ENCODE measurements around the gene GHDC. TPM values are rescaled to one million over a fixed set of nuclear protein-coding genes. Genes with fewer than 3 reads are reported as not detected.
"Not testable (repeated sequence)": the region's sequence is repeated elsewhere in the genome, so short reads cannot be mapped to it uniquely, and the experiment has no call there.

The GHDC gene
- 10 to 100 TPM; 13.2 to 71.4 (median 44.3) TPM for total RNA-seq

GRCh38 chr17:42193969-42194899, at the start of gene GHDC:
Gene GHDC, minus strand, starts transcription at chr17:42194494. Its CDS starts 913 bp downstream, at chr17:42193581.
- no peaks in the 10 kb centered on the region for H3K9me3 ChIP-seq
- peak within 1 kb of the TSS; percentile 82 to 89 (median 86) for H3K27ac ChIP-seq
- peaks cover 0 to 15% (median 8%) of the 10 kb centered on the region in 4 donors for H3K4me1 ChIP-seq

GRCh38 chr17:42243493-42243982, 49.2 kb upstream of the GHDC start:
- Histone ChIP-seq H3K27me3 (no peaks in the 10 kb centered on the region), H3K36me3 (no peaks in the 10 kb centered on the region), H3K4me1 (peaks cover 0 to 4% (median 0%) of the 10 kb centered on the region in 4 donors), H3K4me3 (no peak overlapping the region), H3K27ac (no peak overlapping the region), H3K9me3 (no peaks in the 10 kb centered on the region)
- TF ChIP-seq CTCF (IDR thresholded peaks at IDR 0.05) (no peak), POLR2A (IDR thresholded peaks at IDR 0.05) (no peak)
- no peak for DNase-seq

More at GRCh38 chr17:42193969-42194899, at the start of gene GHDC:
- no peaks in the 10 kb centered on the region for H3K27me3 ChIP-seq
- TF ChIP-seq POLR2A (IDR thresholded peaks at IDR 0.05) = peak in 1 of 2 donors; percentile 35
- TF ChIP-seq CTCF (IDR thresholded peaks at IDR 0.05) = peak in 3 of 6 experiments; percentile 14 to 20 (median 14)
- DNase-seq = peak; percentile 85 to 96 (median 88)
- H3K36me3 ChIP-seq = no peaks in the 10 kb centered on the region
- peak within 1 kb of the TSS; percentile 72 to 94 (median 86) for H3K4me3 ChIP-seq

- Histone ChIP-seq H3K4me1 (no peaks in the 10 kb centered on the region), H3K4me3 (no peak overlapping the region), H3K9me3 (no peaks in the 10 kb centered on the region), H3K27ac (no peak overlapping the region), H3K27me3 (no peaks in the 10 kb centered on the region), H3K36me3 (no peaks in the 10 kb centered on the region)
- DNase-seq = no peak
- TF ChIP-seq POLR2A (IDR thresholded peaks at IDR 0.05) (no peak), CTCF (IDR thresholded peaks at IDR 0.05) (no peak)
These were observed 47.6 kb upstream of the GHDC start for GRCh38 chr17:42241871-42242270.

- not testable (repeated sequence) for H3K36me3 ChIP-seq, H3K4me1 ChIP-seq, DNase-seq, H3K4me3 ChIP-seq, H3K27me3 ChIP-seq, H3K9me3 ChIP-seq, H3K27ac ChIP-seq
These were observed 46.6 kb upstream of the GHDC start for GRCh38 chr17:42240863-42241262.

GRCh38 chr17:42240201-42240600, 45.9 kb upstream of the GHDC start:
- DNase-seq = no peak
- H3K9me3 ChIP-seq = no peaks in the 10 kb centered on the region
- no peak for TF ChIP-seq CTCF (IDR thresholded peaks at IDR 0.05)
- TF ChIP-seq POLR2A (IDR thresholded peaks at IDR 0.05) = no peak
- no peaks in the 10 kb centered on the region for H3K36me3 ChIP-seq
- no peak overlapping the region for H3K4me3 ChIP-seq
- no peak overlapping the region for H3K27ac ChIP-seq
- no peaks in the 10 kb centered on the region for H3K4me1 ChIP-seq
- no peaks in the 10 kb centered on the region for H3K27me3 ChIP-seq

GRCh38 chr17:42239576-42239975, 45.3 kb upstream of the GHDC start:
- H3K27ac ChIP-seq, H3K4me1 ChIP-seq, H3K9me3 ChIP-seq, DNase-seq, H3K4me3 ChIP-seq, H3K36me3 ChIP-seq, H3K27me3 ChIP-seq: not testable (repeated sequence)

Measured in Peyer's patch (tissue), 4 donors.